Non-pigmented ciliary epithelial cell (primary cell): ENCODE results near the gene TP53BP2.
"Not testable (repeated sequence)": the region's sequence is repeated elsewhere in the genome, so short reads cannot be mapped to it uniquely, and the experiment has no call there.

Experiments
- DNase-seq: peaks from one replicate; pipeline ENCODE4 v3.0.0-alpha.2; 2010; ENCODE audit warnings: low read depth

The TP53BP2 gene

GRCh38 chr1:223831755-223832636, 13.8 kb downstream of the TP53BP2 start:
- DNase-seq, result no peak

GRCh38 chr1:223829678-223830077, 16.1 kb downstream of the TP53BP2 start:
- DNase-seq, result no peak

- no peak for DNase-seq
These were observed 17.4 kb downstream of the TP53BP2 start for GRCh38 chr1:223828162-223828848.

DNA sequence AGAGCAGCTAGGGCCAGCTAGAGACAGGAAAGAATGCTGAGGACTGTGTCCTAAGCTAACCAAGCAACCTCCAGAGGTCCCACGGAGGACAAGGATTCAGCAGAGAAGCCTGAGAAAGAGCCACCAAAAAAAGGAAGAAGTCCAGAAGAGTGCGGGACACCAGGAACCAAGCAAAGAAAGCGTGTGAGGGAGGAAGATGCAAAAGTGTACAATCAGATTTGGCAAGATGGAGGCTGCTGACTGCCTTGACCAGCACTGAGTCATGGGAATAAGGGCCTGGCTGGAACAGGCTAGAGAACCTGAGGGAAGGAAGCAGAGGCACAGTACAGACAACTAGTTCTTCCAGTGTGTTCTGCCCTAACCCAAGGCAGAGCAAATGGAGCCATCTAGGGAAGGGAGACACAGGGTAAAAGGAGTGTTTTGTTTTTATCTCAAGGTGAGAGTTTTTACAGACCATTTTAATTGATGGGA, 18.5 kb downstream of the TP53BP2 start:
- no peak for DNase-seq

- DNase-seq, result no peak
These were observed 19.7 kb downstream of the TP53BP2 start for GRCh38 chr1:223825767-223826748.

DNA sequence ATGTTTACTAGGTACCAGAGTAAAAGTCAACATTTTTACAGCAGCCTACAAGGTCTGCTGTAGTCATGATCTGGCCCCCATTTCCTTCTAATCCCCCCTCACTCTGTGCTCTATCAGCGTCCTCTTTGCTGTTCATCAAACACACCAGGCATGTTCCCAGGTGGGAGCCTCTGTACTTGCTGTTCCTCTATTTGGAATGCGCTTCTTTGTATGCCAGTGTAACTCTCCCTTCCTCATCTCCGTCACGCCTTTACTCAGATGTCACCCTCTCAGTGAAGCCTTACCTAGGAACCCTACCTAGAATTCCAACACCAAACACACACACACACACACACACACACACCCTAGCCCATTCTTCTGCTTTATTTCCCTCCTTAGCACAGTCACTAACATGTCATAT, 21.0 kb downstream of the TP53BP2 start:
- no peak for DNase-seq

GRCh38 chr1:223824287-223824686, 21.5 kb downstream of the TP53BP2 start:
- no peak for DNase-seq

DNA sequence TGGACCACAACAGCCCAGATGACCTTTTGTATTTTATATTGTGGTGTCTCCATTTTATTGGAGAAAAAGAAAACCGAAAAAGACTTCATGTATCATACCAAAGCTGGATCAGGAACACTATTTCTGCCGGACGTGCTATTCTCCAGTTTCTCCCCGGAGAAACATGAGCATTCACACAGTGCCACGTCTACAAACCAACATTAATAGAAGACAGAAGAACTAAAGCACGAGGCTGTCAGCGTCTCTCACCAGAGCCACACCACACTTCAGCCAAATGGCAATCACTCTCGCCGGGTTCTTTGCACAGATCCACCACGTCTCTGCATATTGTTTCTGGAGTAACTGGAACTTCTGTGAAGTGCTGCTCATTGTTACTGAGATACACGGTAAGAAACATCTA, 24.8 kb downstream of the TP53BP2 start:
- no peak for DNase-seq

GRCh38 chr1:223820515-223820858, 25.3 kb downstream of the TP53BP2 start:
- no peak for DNase-seq

DNA sequence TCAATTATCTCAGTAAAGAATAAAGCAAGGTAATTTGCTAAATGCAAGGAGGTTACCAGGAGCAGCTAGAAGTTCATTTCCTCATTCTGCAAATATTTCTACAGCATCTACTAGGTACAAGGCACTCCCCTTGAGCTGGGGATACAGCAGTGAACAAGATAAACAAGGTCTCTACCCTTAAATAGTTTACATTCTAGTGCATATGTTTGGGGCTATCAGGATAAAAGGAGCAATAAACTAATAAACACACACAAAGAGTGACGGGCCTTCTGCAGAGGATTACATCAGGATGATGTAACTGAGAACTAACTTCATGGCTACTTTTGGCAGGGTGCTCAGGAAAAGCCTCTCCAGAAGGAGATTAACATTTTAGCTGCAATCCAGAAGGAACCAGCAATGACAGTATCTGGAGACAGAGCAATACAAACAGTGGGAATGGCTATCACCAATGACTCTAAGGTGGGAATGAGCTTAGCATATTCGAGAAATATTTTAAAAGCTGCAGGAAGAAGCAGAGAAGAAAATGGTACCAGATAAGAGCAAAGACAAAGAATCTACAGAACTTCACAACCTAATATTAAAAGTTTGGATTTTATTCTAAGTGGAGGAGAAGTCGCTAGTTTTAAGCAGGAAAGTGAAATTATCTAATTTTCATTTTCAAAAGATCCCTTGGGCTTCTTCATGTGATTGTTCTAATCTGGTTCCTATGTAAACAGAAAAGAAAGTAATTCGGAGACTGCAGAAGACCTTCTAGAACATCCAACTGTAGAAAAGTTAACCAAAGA, 25.8 kb downstream of the TP53BP2 start:
- no peak for DNase-seq

DNA sequence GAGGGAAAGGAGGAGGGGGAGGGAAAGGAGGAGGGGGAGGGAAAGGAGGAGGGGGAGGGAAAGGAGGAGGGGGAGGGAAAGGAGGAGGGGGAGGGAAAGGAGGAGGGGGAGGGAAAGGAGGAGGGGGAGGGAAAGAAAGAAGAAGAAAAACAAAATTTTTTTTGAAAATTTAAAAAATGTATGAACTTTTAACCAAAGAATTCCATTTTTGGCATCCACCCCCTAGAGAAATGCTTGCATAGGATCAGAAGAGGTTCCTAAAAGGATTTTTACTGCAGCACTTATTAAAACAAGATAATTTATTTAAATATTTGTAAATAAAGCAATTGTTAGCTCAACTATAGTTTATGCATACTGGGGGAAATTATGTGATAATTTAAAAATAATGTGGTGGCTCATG, 28.5 kb downstream of the TP53BP2 start:
- not testable (repeated sequence) for DNase-seq

GRCh38 chr1:223815865-223816264, 29.9 kb downstream of the TP53BP2 start:
- DNase-seq, result no peak

- DNase-seq, result no peak
These were observed 30.5 kb downstream of the TP53BP2 start for GRCh38 chr1:223815020-223815853.

DNA sequence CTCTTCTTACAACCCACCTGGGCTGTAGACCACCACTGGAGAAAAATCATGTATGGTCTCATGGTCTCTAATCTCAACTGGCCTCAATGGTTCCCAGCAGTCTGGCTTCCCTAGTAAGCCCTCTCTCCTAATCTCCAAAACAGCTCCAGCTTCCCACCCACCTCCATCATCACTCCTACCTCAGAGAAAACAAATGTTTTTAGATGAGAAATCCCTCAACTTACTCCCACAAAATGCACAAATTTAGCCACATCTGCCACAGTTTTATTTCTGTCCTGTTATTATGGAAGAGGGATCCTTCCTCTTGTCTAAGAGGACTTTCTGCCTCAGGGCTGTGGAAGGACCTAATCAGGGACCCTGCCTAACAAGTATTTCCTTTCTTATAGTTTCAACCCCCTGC, 32.1 kb downstream of the TP53BP2 start:
- no peak for DNase-seq

DNA sequence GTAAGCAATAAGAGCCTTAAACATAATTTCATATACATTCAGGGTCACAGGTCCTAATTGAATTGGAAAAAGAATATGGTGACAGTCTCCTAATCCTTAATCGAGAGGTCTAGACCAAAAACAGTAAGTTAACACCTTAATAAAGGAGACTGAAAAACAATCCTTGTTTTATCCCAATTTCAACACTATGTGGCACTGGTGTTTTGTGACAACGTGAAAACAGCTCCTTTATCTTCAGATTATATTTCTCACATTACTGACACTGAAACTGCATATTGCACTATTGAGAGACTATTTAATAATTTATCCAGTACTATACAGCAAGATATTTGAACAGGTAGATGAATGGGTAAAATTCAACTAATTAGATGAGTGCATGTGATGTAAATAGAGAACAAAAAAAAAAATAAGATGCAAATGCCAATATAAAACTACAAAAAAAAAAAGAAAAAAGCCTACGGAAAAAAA, 34.1 kb downstream of the TP53BP2 start:
- no peak for DNase-seq

- DNase-seq, result no peak
These were observed 35.2 kb downstream of the TP53BP2 start for GRCh38 chr1:223810586-223810985.

GRCh38 chr1:223809905-223810304, 35.8 kb downstream of the TP53BP2 start:
- not testable (repeated sequence) for DNase-seq

GRCh38 chr1:223803211-223803610, 42.5 kb downstream of the TP53BP2 start:
- no peak for DNase-seq

DNA sequence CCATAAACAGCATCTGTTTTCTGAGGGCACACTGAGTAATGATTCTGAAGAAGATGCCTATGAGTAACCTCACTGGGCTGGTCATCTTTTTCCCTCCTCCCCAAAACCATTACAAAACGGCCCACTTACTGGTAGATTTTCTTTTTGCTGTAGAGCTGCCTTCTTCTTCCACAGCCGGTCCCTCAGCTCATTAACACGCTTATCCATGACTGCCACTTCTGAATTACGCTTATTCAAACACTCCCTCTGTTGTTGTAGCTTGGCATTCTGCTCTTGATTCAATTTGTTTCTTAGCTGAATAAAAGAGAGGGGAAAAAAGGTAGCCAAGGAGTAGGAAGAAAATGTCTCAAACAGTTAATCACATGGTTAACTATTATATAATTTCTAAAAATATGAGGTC, 43.1 kb downstream of the TP53BP2 start:
- no peak for DNase-seq

DNA sequence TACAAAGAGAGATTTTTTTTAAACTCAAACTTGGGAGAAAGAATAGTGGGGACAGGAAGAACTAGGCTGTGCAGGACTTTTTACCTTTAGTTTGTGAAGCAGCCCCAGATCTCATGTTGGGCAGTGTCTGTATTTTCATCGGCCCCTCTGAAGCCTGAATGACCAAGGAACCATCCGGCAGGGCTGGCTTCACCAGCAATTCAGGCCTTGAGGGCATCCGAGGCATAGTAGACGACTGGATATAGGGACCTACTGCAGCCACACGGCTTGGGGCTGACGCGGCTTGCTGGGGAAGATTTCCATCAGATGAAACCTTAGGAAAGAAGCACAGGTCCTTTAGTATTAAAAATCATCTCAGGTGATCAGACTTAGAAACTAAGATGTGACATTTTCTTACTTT, 43.7 kb downstream of the TP53BP2 start:
- DNase-seq, result no peak
